SK-N-SH treated with all-trans-retinoic acid at 6 μM for 48 hours (cell line): Measurements from ENCODE around the gene UBE2G1.

Experiments used
- TOX ChIP-seq: fragments of 250-450 bp; sonication (Bioruptor Pico); IDR thresholded peaks from 2 replicates; pipeline ENCODE4 v1.8.0; 2021; ENCODE audit warnings: mild to moderate bottlenecking, moderate library complexity, borderline replicate concordance
- TF ChIP-seq, protein P1 (sequence below): fragments of 250-450 bp; sonication (Bioruptor Pico); IDR thresholded peaks from 2 replicates; pipeline ENCODE4 v1.8.0; 2020; ENCODE audit warnings: mild to moderate bottlenecking, moderate library complexity, borderline replicate concordance
- TF ChIP-seq, protein P2 (sequence below): fragments of 250-450 bp; sonication (Bioruptor Pico); IDR thresholded peaks from 2 replicates; pipeline ENCODE4 v1.5.0; 2020; ENCODE audit warnings: mild to moderate bottlenecking, moderate library complexity

DNA sequence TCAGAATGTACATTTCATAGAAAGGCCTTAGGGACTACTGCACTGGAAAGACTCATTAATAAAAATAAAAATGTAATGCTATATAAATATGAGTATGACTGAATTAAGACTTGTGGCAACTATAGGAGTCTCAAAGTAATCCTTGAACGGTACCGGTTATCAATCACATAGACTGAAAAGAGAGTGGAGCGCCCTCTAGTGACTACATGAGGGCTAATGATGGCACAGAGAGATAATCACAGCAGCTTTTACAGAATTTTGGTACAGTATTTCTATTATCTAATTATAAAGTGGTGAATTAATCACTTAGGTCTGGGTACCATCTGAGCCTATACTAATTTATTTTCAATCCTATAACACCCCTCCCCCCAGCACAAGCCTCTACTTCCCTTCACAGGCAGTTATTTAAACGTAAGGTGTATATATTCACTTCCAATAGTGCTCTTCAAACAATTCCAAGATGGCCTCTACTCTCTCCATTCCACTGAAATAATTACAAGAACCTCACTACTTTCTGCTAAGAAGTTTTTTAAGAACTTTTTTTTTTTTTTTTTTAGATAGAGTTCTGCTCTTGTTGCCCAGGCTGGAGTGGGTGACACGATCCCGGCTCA, 62.0 kb downstream of the UBE2G1 start:
- TF ChIP-seq, protein P1, sequence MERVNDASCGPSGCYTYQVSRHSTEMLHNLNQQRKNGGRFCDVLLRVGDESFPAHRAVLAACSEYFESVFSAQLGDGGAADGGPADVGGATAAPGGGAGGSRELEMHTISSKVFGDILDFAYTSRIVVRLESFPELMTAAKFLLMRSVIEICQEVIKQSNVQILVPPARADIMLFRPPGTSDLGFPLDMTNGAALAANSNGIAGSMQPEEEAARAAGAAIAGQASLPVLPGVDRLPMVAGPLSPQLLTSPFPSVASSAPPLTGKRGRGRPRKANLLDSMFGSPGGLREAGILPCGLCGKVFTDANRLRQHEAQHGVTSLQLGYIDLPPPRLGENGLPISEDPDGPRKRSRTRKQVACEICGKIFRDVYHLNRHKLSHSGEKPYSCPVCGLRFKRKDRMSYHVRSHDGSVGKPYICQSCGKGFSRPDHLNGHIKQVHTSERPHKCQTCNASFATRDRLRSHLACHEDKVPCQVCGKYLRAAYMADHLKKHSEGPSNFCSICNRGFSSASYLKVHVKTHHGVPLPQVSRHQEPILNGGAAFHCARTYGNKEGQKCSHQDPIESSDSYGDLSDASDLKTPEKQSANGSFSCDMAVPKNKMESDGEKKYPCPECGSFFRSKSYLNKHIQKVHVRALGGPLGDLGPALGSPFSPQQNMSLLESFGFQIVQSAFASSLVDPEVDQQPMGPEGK = no peak
- TF ChIP-seq TOX (CRISPR knock-in tag) = no peak
- TF ChIP-seq, protein P2, sequence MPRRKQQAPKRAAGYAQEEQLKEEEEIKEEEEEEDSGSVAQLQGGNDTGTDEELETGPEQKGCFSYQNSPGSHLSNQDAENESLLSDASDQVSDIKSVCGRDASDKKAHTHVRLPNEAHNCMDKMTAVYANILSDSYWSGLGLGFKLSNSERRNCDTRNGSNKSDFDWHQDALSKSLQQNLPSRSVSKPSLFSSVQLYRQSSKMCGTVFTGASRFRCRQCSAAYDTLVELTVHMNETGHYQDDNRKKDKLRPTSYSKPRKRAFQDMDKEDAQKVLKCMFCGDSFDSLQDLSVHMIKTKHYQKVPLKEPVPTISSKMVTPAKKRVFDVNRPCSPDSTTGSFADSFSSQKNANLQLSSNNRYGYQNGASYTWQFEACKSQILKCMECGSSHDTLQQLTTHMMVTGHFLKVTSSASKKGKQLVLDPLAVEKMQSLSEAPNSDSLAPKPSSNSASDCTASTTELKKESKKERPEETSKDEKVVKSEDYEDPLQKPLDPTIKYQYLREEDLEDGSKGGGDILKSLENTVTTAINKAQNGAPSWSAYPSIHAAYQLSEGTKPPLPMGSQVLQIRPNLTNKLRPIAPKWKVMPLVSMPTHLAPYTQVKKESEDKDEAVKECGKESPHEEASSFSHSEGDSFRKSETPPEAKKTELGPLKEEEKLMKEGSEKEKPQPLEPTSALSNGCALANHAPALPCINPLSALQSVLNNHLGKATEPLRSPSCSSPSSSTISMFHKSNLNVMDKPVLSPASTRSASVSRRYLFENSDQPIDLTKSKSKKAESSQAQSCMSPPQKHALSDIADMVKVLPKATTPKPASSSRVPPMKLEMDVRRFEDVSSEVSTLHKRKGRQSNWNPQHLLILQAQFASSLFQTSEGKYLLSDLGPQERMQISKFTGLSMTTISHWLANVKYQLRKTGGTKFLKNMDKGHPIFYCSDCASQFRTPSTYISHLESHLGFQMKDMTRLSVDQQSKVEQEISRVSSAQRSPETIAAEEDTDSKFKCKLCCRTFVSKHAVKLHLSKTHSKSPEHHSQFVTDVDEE (CRISPR knock-in tag) = no peak
